ENCODE measurements around the gene MAG.

Gene MAG, protein sequence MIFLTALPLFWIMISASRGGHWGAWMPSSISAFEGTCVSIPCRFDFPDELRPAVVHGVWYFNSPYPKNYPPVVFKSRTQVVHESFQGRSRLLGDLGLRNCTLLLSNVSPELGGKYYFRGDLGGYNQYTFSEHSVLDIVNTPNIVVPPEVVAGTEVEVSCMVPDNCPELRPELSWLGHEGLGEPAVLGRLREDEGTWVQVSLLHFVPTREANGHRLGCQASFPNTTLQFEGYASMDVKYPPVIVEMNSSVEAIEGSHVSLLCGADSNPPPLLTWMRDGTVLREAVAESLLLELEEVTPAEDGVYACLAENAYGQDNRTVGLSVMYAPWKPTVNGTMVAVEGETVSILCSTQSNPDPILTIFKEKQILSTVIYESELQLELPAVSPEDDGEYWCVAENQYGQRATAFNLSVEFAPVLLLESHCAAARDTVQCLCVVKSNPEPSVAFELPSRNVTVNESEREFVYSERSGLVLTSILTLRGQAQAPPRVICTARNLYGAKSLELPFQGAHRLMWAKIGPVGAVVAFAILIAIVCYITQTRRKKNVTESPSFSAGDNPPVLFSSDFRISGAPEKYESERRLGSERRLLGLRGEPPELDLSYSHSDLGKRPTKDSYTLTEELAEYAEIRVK

GRCh38 chr19:35291916-35292315 lies at the start of gene MAG:
Gene MAG (plus strand): TSS chr19:35292161. CDS start chr19:35295409, 3,248 bp downstream.
- no peak for DNase-seq (ENCODE audit: low spot score)

GRCh38 chr19:35246466-35247092 lies 45.4 kb upstream of the MAG start:
- DNase-seq (ENCODE audit: low spot score) = no peak

DNA sequence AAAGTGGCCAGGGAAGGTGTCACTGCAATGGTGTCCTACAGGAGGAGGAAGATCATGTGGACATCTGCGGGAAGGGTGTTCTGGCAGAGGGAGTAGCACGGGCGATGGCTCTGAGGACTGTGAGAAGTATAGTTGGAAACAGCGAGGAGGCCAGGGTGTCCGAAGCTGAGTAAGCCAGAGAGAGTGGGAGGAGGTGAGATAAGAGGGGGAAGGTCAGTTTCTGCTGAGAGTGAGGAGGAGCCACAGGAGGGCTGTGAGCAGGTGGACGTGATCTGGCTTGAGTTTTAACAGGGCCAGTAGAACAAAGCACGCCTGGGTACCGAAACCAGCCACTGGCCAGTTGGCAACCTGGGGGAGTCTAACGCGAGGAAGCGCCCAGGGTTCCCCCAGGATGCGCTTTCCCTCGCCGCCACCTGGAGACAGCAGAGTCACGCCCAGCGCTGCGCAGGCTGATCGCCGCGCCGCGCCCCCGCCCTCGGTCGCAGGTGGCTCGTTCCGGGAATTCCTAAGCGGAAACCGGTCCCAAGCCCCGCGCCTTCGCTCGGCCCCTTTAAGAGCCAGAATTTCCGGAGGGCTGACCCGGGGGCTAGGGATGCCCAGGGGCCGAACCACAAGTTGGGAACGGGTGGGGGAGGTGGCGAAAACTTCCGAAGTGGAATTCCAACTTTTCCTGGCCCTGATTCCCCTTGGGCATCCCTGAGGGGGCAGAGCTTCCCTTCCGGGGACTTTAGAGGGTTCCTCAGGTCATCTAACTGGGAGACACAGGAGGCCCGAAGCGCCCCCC lies 44.2 kb upstream of the MAG start:
- no peak for DNase-seq (ENCODE audit: low spot score)

- DNase-seq (ENCODE audit: low spot score) = no peak
Measured at GRCh38 chr19:35248310-35249145, 43.4 kb upstream of the MAG start, which contains the start of gene LSR. Gene LSR (plus strand): TSS chr19:35249002. CDS start chr19:35249023, 21 bp downstream.

GRCh38 chr19:35249146-35249847 lies 42.7 kb upstream of the MAG start:
- no peak for DNase-seq (ENCODE audit: low spot score)

DNA sequence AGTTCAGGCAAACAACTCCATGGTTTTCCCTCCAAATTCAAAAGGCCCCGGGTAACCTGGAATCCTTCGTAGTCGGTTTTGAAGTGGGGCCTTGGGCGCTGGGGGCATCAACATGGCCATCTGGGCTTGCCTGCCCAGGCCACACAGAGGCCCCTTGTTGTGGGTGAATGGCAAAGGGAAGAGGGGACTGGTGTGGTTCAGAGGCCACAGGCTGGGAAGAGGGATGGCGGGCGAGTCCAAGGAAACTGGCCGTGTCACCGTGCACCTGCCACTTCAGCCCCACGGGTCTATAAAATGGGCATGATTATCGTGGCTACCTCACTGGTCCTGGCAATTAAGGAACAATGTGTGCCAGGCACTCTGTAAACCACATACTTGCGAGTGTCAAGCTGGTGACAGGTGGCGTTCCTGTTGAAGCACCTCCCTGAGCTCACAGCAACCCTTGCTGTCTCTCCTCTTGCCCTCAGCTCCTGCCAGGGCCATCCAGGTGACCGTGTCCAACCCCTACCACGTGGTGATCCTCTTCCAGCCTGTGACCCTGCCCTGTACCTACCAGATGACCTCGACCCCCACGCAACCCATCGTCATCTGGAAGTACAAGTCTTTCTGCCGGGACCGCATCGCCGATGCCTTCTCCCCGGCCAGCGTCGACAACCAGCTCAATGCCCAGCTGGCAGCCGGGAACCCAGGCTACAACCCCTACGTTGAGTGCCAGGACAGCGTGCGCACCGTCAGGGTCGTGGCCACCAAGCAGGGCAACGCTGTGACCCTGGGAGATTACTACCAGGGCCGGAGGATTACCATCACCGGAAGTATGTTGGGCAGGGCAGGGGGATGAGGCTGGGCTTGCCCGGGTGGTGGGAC lies 41.9 kb upstream of the MAG start:
- no peak for DNase-seq (ENCODE audit: low spot score)

GRCh38 chr19:35251456-35251855 lies 40.5 kb upstream of the MAG start:
- DNase-seq (ENCODE audit: low spot score) = no peak

GRCh38 chr19:35253316-35254286 lies 38.4 kb upstream of the MAG start:
- no peak for DNase-seq (ENCODE audit: low spot score)

GRCh38 chr19:35254341-35255297 lies 37.3 kb upstream of the MAG start:
- DNase-seq (ENCODE audit: low spot score) = no peak

DNA sequence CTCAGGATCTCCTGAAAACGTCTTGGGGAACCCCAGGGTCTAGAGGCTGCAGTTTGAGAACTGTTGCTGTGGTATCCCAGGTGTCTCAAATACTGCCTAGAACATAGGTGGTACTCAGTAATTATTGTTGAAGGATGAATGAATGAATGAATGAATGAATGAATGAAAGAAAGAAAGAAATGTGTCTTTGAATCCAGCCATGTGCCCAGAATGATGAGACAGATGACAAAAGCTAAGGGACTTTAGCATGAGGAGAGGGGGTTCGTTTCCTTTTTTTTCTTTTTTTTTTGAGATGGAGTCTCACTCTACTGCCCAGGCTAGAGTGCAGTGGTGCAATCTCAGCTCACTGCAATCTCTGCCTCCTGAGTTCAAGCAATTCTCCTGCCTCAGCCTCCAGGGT lies 35.4 kb upstream of the MAG start:
- no peak for DNase-seq (ENCODE audit: low spot score)

DNA sequence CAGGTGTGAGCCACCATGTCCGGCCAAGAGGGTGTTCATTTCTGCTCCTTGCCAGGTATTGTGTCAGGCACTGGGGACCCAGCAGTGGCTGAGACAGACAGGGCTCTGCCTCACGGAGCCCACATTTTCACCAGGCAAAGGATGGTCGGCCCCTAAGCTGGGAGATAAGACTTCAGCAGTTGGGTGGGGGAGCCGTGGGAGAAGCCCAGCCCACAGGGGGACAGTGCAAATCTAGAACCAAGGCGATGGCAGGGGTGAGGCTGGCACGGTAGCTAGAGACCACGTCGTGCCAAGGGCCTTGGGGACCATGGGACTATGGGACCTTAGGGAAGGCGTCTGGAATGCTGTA lies 34.9 kb upstream of the MAG start:
- DNase-seq (ENCODE audit: low spot score) = no peak

GRCh38 chr19:35260694-35261304 lies 31.2 kb upstream of the MAG start:
- DNase-seq (ENCODE audit: low spot score) = no peak

- no peak for DNase-seq (ENCODE audit: low spot score)
Measured at GRCh38 chr19:35261356-35262100, 30.4 kb upstream of the MAG start.

- no peak for DNase-seq (ENCODE audit: low spot score)
Measured at GRCh38 chr19:35262101-35262761, 29.7 kb upstream of the MAG start.

GRCh38 chr19:35264268-35265125 lies 27.5 kb upstream of the MAG start:
- DNase-seq (ENCODE audit: low spot score) = no peak

Data from AG08396 (cell line).